H1 (cell line): Measurements from ENCODE around the gene VAV2. TPM values are rescaled to one million over a fixed set of nuclear protein-coding genes. Genes with fewer than 3 reads are reported as not detected.

ENCODE experiments used
- ASH2L ChIP-seq: fragments of 200-600, 300-600 bp; sonication (generic); IDR thresholded peaks from one replicate; pipeline ENCODE4 v1.7.1; 2017; ENCODE audit warnings: low read length
- CHD7 ChIP-seq: fragments of 300-600 bp; sonication (generic); IDR thresholded peaks from 2 replicates; pipeline ENCODE4 v1.7.1; 2012; ENCODE audit warnings: low read length, moderate library complexity, mild to moderate bottlenecking, inconsistent platforms; ENCODE audit not compliant: insufficient replicate concordance
- KDM4A ChIP-seq: IDR thresholded peaks from one replicate; pipeline ENCODE4 v1.7.1; 2012; ENCODE audit warnings: low read depth, mild to moderate bottlenecking, moderate library complexity, low read length, inconsistent platforms; ENCODE audit not compliant: severe bottlenecking
- POLR2AphosphoS5 ChIP-seq: IDR thresholded peaks from 2 replicates; pipeline ENCODE4 v1.6.1; 2011; ENCODE audit warnings: low read depth, low read length
- SP4 ChIP-seq: IDR thresholded peaks from 2 replicates; pipeline ENCODE4 v1.6.1; 2012; ENCODE audit warnings: low read length, inconsistent platforms
- polyA plus RNA-seq, 7 experiments: library from polyadenylated mRNA; depleted of rRNA in 3 of 7; stranded (reverse) in 5 of 7; unstranded in 2 of 7; fragments of >200 nt in 5 of 7; fragments of 200-250 nt in 2 of 7; gene quantifications; 1 replicate in 5 of 7; 2 replicates in 1 of 7; 4 replicates in 1 of 7; pipeline versions ENCODE4 v1.2.1 to v1.2.3, GENCODE V29; 2011 to 2013; ENCODE audit warnings: missing spikeins in 2 of 7, mixed read lengths in 2 of 7
- total RNA-seq: library from RNA; stranded (reverse); fragmentation: NEBNext Ultra II Directional; extraction: Animal tissue kit (Norgen Biotek cat#: 25700); gene quantifications from 2 replicates; pipeline ENCODE4 v1.2.1, GENCODE V29; 2021

The VAV2 gene
- total and polyA plus RNA-seq, 2 of the 8 experiments (the other 6 are each of a cell fraction or from before 2014, with no cell fraction given): 13.6 to 37.6 TPM

GRCh38 chr9:133854048-133854447 lies 138.1 kb downstream of the VAV2 start (continued):
- TF ChIP-seq CHD7: no peak
- TF ChIP-seq SP4: no peak
- no peak for TF ChIP-seq KDM4A
- TF ChIP-seq POLR2AphosphoS5: no peak
- TF ChIP-seq ASH2L: no peak
